Tibial nerve (tissue), 4 donors: Measurements from ENCODE around the gene CCDC3.

Source experiments
- EP300 ChIP-seq, 2 donors: sonication (generic); formaldehyde crosslinking; IDR thresholded peaks; one replicate each; pipeline ENCODE4 v1.6.1; 2017; ENCODE audit warnings: antibody characterized with exemption in 2 of 2, mild to moderate bottlenecking in 1 of 2
- POLR2A ChIP-seq, 2 donors: fragments of 450-650 bp; IDR thresholded peaks; one replicate each; pipeline ENCODE4 v1.6.1; 2017; ENCODE audit warnings: antibody characterized with exemption in 2 of 2, mild to moderate bottlenecking in 2 of 2, moderate library complexity in 2 of 2
- TF ChIP-seq, protein P1 (sequence below), 5 experiments: fragments of 200-600 bp in 3 of 5; fragments of 450-650 bp in 2 of 5; sonication (generic) in 3 of 5; IDR thresholded peaks; one replicate each; pipeline ENCODE4 v1.5.1; 2016 to 2019; ENCODE audit warnings: antibody characterized with exemption in 5 of 5, mild to moderate bottlenecking in 3 of 5, moderate library complexity in 2 of 5

- TF ChIP-seq, protein P1, sequence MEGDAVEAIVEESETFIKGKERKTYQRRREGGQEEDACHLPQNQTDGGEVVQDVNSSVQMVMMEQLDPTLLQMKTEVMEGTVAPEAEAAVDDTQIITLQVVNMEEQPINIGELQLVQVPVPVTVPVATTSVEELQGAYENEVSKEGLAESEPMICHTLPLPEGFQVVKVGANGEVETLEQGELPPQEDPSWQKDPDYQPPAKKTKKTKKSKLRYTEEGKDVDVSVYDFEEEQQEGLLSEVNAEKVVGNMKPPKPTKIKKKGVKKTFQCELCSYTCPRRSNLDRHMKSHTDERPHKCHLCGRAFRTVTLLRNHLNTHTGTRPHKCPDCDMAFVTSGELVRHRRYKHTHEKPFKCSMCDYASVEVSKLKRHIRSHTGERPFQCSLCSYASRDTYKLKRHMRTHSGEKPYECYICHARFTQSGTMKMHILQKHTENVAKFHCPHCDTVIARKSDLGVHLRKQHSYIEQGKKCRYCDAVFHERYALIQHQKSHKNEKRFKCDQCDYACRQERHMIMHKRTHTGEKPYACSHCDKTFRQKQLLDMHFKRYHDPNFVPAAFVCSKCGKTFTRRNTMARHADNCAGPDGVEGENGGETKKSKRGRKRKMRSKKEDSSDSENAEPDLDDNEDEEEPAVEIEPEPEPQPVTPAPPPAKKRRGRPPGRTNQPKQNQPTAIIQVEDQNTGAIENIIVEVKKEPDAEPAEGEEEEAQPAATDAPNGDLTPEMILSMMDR (IDR thresholded peaks at IDR 0.05), result no peak
- TF ChIP-seq EP300 (IDR thresholded peaks at IDR 0.05) (no peak), POLR2A (IDR thresholded peaks at IDR 0.05) (no peak)
Observed at GRCh38 chr10:12846718-12847117, 154.8 kb downstream of the CCDC3 start.
